ENCODE measurements around the gene ENTPD5.

- peak; percentile 22 for TF ChIP-seq CTCF (IDR thresholded peaks at IDR 0.05; ENCODE audit: low read depth, low read length, missing input control)
- no peak for TF ChIP-seq REST (IDR thresholded peaks at IDR 0.05)
- TF ChIP-seq RAD21 (IDR thresholded peaks at IDR 0.05) = peak in 1 of 2 donors; percentile 57
- TF ChIP-seq EGR1 (IDR thresholded peaks at IDR 0.05; ENCODE audit: low read depth in 2 of 2) = no peak
- TF ChIP-seq MAX (IDR thresholded peaks at IDR 0.05) = no peak
- TF ChIP-seq TAF1 (conservative IDR thresholded peaks at IDR 0.05) = no peak
- no peak for TF ChIP-seq ATF3 (IDR thresholded peaks at IDR 0.05)
- no peak for TF ChIP-seq HNF4A (conservative IDR thresholded peaks at IDR 0.05)
- TF ChIP-seq ZBTB33 (IDR thresholded peaks at IDR 0.05) = no peak
- no peak for TF ChIP-seq GABPA (IDR thresholded peaks at IDR 0.05 in 1 of 2, conservative IDR thresholded peaks at IDR 0.05 in 1 of 2)
- no peak for TF ChIP-seq YY1 (IDR thresholded peaks at IDR 0.05)
- TF ChIP-seq SP1 (IDR thresholded peaks at IDR 0.05) = no peak
- TF ChIP-seq JUND (IDR thresholded peaks at IDR 0.05) = no peak
Measured at GRCh38 chr14:73935666-73936065, 83.4 kb downstream of the ENTPD5 start.

Data from liver (tissue), 3 donors.